Measurements from ENCODE around the gene HCN3. TPM values are rescaled to one million over a fixed set of nuclear protein-coding genes. Genes with fewer than 3 reads are reported as not detected.

Gene HCN3
- total and polyA plus RNA-seq, 7 experiments from 2014 or later, result 0.07 to 3.3 (median 2.5) TPM; not detected in 1

- peaks cover 0 to 12% of the 10 kb centered on the region in 2 donors for H3K4me1 ChIP-seq (ENCODE audit: control insufficient read depth in 2 of 2, insufficient read depth in 2 of 2, low read length in 2 of 2)
- Mint-ChIP-seq H3K27ac (peak overlapping the region in 3 of 9 donors; percentile 17 to 56 (median 51)), H3K27me3 (no peaks in the 10 kb centered on the region), H3K4me1 (peaks cover 24 to 41% (median 31%) of the 10 kb centered on the region in 7 donors), H3K4me3 (peak overlapping the region; percentile 74 to 91 (median 76)), H3K9me3 (no peaks in the 10 kb centered on the region), H3K36me3 (peaks cover 0 to 12% (median 0%) of the 10 kb centered on the region in 5 donors)
- peaks cover 0 to 4% (median 0%) of the 10 kb centered on the region in 3 experiments for H3K36me3 ChIP-seq (ENCODE audit: control insufficient read depth in 2 of 3, insufficient read depth in 3 of 3, low read length in 3 of 3)
- H3K4me3 ChIP-seq (ENCODE audit: low read length), result no peak overlapping the region
- intact Hi-C loops (cut with micrococcal nuclease), result loop anchor here (2.0 to 10.0 kb wide), 10 partner anchors 130 to 1017 kb away; partner anchors contain the start of genes RIT1 (in 2 of the 2), ASH1L (in 1 of the 2), CCT3 (in 1 of the 2) and CKS1B (in 1 of the 2)
- ChIA-PET POLR2A (interaction anchor here (0.6 to 3.9 kb wide), 9 partner anchors 14 to 1324 kb away, joined by 3 to 18 read pairs (median 4); partner anchors contain the start of genes CLK2, FDPS and SCAMP3), CTCF (interaction anchor here (0.6 to 9.4 kb wide), 10 partner anchors 9 to 543 kb away, joined by 3 to 105 read pairs (median 4); partner anchors contain the start of gene FDPS)
- no peak for DNase-seq
- ATAC-seq, result no peak
- no peaks in the 10 kb centered on the region for H3K27me3 ChIP-seq (ENCODE audit: control insufficient read depth in 2 of 2, insufficient read depth in 2 of 2, low read length in 2 of 2)
- H3K9me3 ChIP-seq (ENCODE audit: control insufficient read depth in 2 of 3, low read length in 3 of 3), result no peaks in the 10 kb centered on the region
- no peak overlapping the region for H3K27ac ChIP-seq (ENCODE audit: low read depth, low read length)
These were observed 44.6 kb downstream of the HCN3 start for GRCh38 chr1:155321639-155322503.

GRCh38 chr1:155322571-155322952 lies 45.3 kb downstream of the HCN3 start:
- H3K27ac ChIP-seq (ENCODE audit: low read depth, low read length), result no peak overlapping the region
- H3K36me3 ChIP-seq (ENCODE audit: control insufficient read depth in 2 of 3, insufficient read depth in 3 of 3, low read length in 3 of 3), result peaks cover 0 to 4% (median 0%) of the 10 kb centered on the region in 3 experiments
- DNase-seq (no peak), ATAC-seq (no peak)
- peaks cover 0 to 12% (median 0%) of the 10 kb centered on the region in 5 donors for H3K36me3 Mint-ChIP-seq
- ChIA-PET CTCF (interaction anchor here (0.6 to 9.4 kb wide), 11 partner anchors 10 to 542 kb away, joined by 3 to 105 read pairs (median 4); partner anchors contain the start of gene FDPS), POLR2A (interaction anchor here (0.6 to 3.9 kb wide), 9 partner anchors 15 to 1324 kb away, joined by 3 to 18 read pairs (median 11); partner anchors contain the start of genes CLK2, FDPS and SCAMP3)
- peaks cover 24 to 39% (median 31%) of the 10 kb centered on the region in 7 donors for H3K4me1 Mint-ChIP-seq
- H3K4me3 Mint-ChIP-seq, result peak overlapping the region; percentile 74 to 91 (median 76)
- peaks cover 0 to 12% of the 10 kb centered on the region in 2 donors for H3K4me1 ChIP-seq (ENCODE audit: control insufficient read depth in 2 of 2, insufficient read depth in 2 of 2, low read length in 2 of 2)
- H3K27me3 ChIP-seq (ENCODE audit: control insufficient read depth in 2 of 2, insufficient read depth in 2 of 2, low read length in 2 of 2), result no peaks in the 10 kb centered on the region
- peak overlapping the region in 1 of 9 donors; percentile 51 for H3K27ac Mint-ChIP-seq
- no peak overlapping the region for H3K4me3 ChIP-seq (ENCODE audit: low read length)
- H3K9me3 Mint-ChIP-seq, result no peaks in the 10 kb centered on the region
- intact Hi-C loops (cut with micrococcal nuclease), result loop anchor here (2.0 to 10.0 kb wide), 10 partner anchors 130 to 1016 kb away; partner anchors contain the start of genes RIT1 (in 2 of the 2), ASH1L (in 1 of the 2), CCT3 (in 1 of the 2) and CKS1B (in 1 of the 2)
- no peaks in the 10 kb centered on the region for H3K27me3 Mint-ChIP-seq
- H3K9me3 ChIP-seq (ENCODE audit: control insufficient read depth in 2 of 3, low read length in 3 of 3), result no peaks in the 10 kb centered on the region

- Histone ChIP-seq H3K4me1 (ENCODE audit: control insufficient read depth in 2 of 2, insufficient read depth in 2 of 2, low read length in 2 of 2) (peaks cover 0 to 12% of the 10 kb centered on the region in 2 donors), H3K4me3 (ENCODE audit: low read length) (peak overlapping the region; percentile 100), H3K27ac (ENCODE audit: low read depth, low read length) (peak overlapping the region; percentile 90), H3K9me3 (ENCODE audit: control insufficient read depth in 2 of 3, low read length in 3 of 3) (no peaks in the 10 kb centered on the region), H3K36me3 (ENCODE audit: control insufficient read depth in 2 of 3, insufficient read depth in 3 of 3, low read length in 3 of 3) (peaks cover 0 to 7% (median 0%) of the 10 kb centered on the region in 3 experiments), H3K27me3 (ENCODE audit: control insufficient read depth in 2 of 2, insufficient read depth in 2 of 2, low read length in 2 of 2) (no peaks in the 10 kb centered on the region)
- peak overlapping the region; percentile 80 to 91 (median 89) for H3K4me3 Mint-ChIP-seq
- DNase-seq (peak; percentile 72 to 94 (median 85)), ATAC-seq (peak; percentile 71)
- H3K27me3 Mint-ChIP-seq, result no peaks in the 10 kb centered on the region
- H3K4me1 Mint-ChIP-seq, result peaks cover 24 to 40% (median 31%) of the 10 kb centered on the region in 7 donors
- no peaks in the 10 kb centered on the region for H3K9me3 Mint-ChIP-seq
- ChIA-PET CTCF (interaction anchor here (0.6 to 9.4 kb wide), 15 partner anchors 9 to 542 kb away, joined by 3 to 105 read pairs (median 4); partner anchors contain the start of genes ENTREP3 and FDPS), POLR2A (interaction anchor here (0.6 to 3.9 kb wide), 17 partner anchors 13 to 1401 kb away, joined by 3 to 18 read pairs (median 5); partner anchors contain the start of genes ASH1L, CLK2, FDPS and SCAMP3)
- intact Hi-C loops (cut with micrococcal nuclease), result loop anchor here (1.0 to 10.0 kb wide), 17 partner anchors 15 to 1016 kb away; partner anchors contain the start of genes ASH1L (in 2 of the 2), CLK2 (in 2 of the 2), FDPS (in 2 of the 2) and HCN3 (in 2 of the 2)
- peak overlapping the region in 5 of 9 donors; percentile 8 to 86 (median 85) for H3K27ac Mint-ChIP-seq
- peaks cover 0 to 9% (median 0%) of the 10 kb centered on the region in 5 donors for H3K36me3 Mint-ChIP-seq
These were observed 45.9 kb downstream of the HCN3 start for GRCh38 chr1:155322953-155323728.

GRCh38 chr1:155323729-155324036 lies 46.4 kb downstream of the HCN3 start:
- Histone ChIP-seq H3K9me3 (ENCODE audit: control insufficient read depth in 2 of 3, low read length in 3 of 3) (no peaks in the 10 kb centered on the region), H3K4me3 (ENCODE audit: low read length) (peak overlapping the region; percentile 100), H3K27ac (ENCODE audit: low read depth, low read length) (peak overlapping the region; percentile 90), H3K36me3 (ENCODE audit: control insufficient read depth in 2 of 3, insufficient read depth in 3 of 3, low read length in 3 of 3) (peaks cover 0 to 8% (median 0%) of the 10 kb centered on the region in 3 experiments), H3K27me3 (ENCODE audit: control insufficient read depth in 2 of 2, insufficient read depth in 2 of 2, low read length in 2 of 2) (no peaks in the 10 kb centered on the region), H3K4me1 (ENCODE audit: control insufficient read depth in 2 of 2, insufficient read depth in 2 of 2, low read length in 2 of 2) (peaks cover 0 to 12% of the 10 kb centered on the region in 2 donors)
- ATAC-seq (peak; percentile 78), DNase-seq (peak; percentile 47 to 87 (median 66))
- POLR2A ChIA-PET, result interaction anchor here (0.6 to 3.9 kb wide), 15 partner anchors 14 to 239 kb away, joined by 3 to 18 read pairs (median 5); partner anchors contain the start of genes ASH1L, CLK2, FDPS and SCAMP3
- peak overlapping the region; percentile 80 to 91 (median 89) for H3K4me3 Mint-ChIP-seq
- peak overlapping the region in 7 of 9 donors; percentile 44 to 86 (median 73) for H3K27ac Mint-ChIP-seq
- peaks cover 0 to 6% (median 0%) of the 10 kb centered on the region in 5 donors for H3K36me3 Mint-ChIP-seq
- no peaks in the 10 kb centered on the region for H3K9me3 Mint-ChIP-seq
- CTCF ChIA-PET, result interaction anchor here (1.0 to 9.4 kb wide), 9 partner anchors 8 to 80 kb away, joined by 4 to 105 read pairs (median 5); partner anchors contain the start of gene ENTREP3
- intact Hi-C loops (cut with micrococcal nuclease), result loop anchor here (1.0 to 10.0 kb wide), 21 partner anchors 15 to 1015 kb away; partner anchors contain the start of genes ASH1L (in 2 of the 2), CLK2 (in 2 of the 2), FDPS (in 2 of the 2) and HCN3 (in 2 of the 2)
- H3K27me3 Mint-ChIP-seq, result no peaks in the 10 kb centered on the region
- peaks cover 24 to 40% (median 31%) of the 10 kb centered on the region in 7 donors for H3K4me1 Mint-ChIP-seq

GRCh38 chr1:155324037-155324716 lies 46.9 kb downstream of the HCN3 start:
- intact Hi-C loops (cut with micrococcal nuclease), result loop anchor here (1.0 to 10.0 kb wide), 14 partner anchors 80 to 728 kb away; partner anchors contain the start of genes RIT1 (in 2 of the 2), ASH1L (in 1 of the 2), CKS1B (in 1 of the 2) and KRTCAP2 (in 1 of the 2)
- Histone ChIP-seq H3K4me1 (ENCODE audit: control insufficient read depth in 2 of 2, insufficient read depth in 2 of 2, low read length in 2 of 2) (peaks cover 0 to 12% of the 10 kb centered on the region in 2 donors), H3K9me3 (ENCODE audit: control insufficient read depth in 2 of 3, low read length in 3 of 3) (no peaks in the 10 kb centered on the region), H3K36me3 (ENCODE audit: control insufficient read depth in 2 of 3, insufficient read depth in 3 of 3, low read length in 3 of 3) (peaks cover 0 to 8% (median 0%) of the 10 kb centered on the region in 3 experiments), H3K27ac (ENCODE audit: low read depth, low read length) (peak overlapping the region; percentile 90), H3K27me3 (ENCODE audit: control insufficient read depth in 2 of 2, insufficient read depth in 2 of 2, low read length in 2 of 2) (no peaks in the 10 kb centered on the region), H3K4me3 (ENCODE audit: low read length) (peak overlapping the region; percentile 100)
- peak; percentile 86 for ATAC-seq
- Mint-ChIP-seq H3K36me3 (peaks cover 0 to 1% (median 0%) of the 10 kb centered on the region in 5 donors), H3K4me1 (peaks cover 24 to 36% (median 31%) of the 10 kb centered on the region in 7 donors), H3K27me3 (no peaks in the 10 kb centered on the region), H3K9me3 (no peaks in the 10 kb centered on the region), H3K4me3 (peak overlapping the region; percentile 80 to 91 (median 89)), H3K27ac (peak overlapping the region; percentile 44 to 86 (median 73))
- peak; percentile 75 to 95 (median 80) for DNase-seq
- ChIA-PET POLR2A (interaction anchor here (0.6 to 3.9 kb wide), 14 partner anchors 8 to 493 kb away, joined by 3 to 18 read pairs (median 5); partner anchors contain the start of genes ASH1L, CLK2, FDPS and SCAMP3), CTCF (interaction anchor here (1.0 to 9.4 kb wide), 9 partner anchors 8 to 81 kb away, joined by 4 to 105 read pairs (median 5); partner anchors contain the start of gene ENTREP3)

All from naive thymus-derived CD4-positive, alpha-beta T cell (primary cell).